Skeletal muscle cell (primary cell): ENCODE measurements around the gene BTN2A1.
"Not testable (repeated sequence)": the region's sequence is repeated elsewhere in the genome, so short reads cannot be mapped to it uniquely, and the experiment has no call there.

Source experiments
- DNase-seq: peaks from one replicate; pipeline ENCODE4 v3.0.0-alpha.2; 2010; ENCODE audit warnings: low read depth
- H3K4me3 ChIP-seq: 2 replicates; pipeline ENCODE4 v1.5.1; 2011; ENCODE audit warnings: low read depth, mild to moderate bottlenecking, control low read depth, low read length, moderate library complexity

The BTN2A1 gene

GRCh38 chr6:26431258-26432172 is 26.2 kb upstream of the BTN2A1 start:
- DNase-seq: peak; percentile 72
- no peak overlapping the region for H3K4me3 ChIP-seq

GRCh38 chr6:26432627-26433201 is 25.0 kb upstream of the BTN2A1 start:
- H3K4me3 ChIP-seq: no peak overlapping the region
- peak; percentile 91 for DNase-seq

GRCh38 chr6:26433680-26434079 is 24.1 kb upstream of the BTN2A1 start:
- H3K4me3 ChIP-seq, DNase-seq: not testable (repeated sequence)

DNA sequence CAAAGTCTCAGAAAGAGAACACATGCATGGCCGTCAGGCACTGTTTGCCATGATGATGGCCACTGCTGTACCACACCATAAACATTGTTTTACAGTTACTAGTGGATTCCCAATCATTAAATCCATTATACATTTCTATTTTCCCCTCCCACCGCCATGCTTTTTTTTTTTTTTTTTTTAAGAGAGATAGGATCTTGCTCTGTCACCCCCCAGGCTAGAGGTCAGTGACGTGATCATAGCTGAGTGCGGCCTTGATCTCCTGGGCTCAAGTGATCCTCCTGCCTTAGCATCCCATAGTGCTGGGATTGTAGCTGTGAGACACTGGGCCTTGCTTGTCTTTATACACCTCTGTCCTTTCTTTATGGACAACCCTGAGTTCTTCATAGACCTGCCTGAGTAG is 21.7 kb upstream of the BTN2A1 start:
- no peak overlapping the region for H3K4me3 ChIP-seq
- DNase-seq: no peak

DNA sequence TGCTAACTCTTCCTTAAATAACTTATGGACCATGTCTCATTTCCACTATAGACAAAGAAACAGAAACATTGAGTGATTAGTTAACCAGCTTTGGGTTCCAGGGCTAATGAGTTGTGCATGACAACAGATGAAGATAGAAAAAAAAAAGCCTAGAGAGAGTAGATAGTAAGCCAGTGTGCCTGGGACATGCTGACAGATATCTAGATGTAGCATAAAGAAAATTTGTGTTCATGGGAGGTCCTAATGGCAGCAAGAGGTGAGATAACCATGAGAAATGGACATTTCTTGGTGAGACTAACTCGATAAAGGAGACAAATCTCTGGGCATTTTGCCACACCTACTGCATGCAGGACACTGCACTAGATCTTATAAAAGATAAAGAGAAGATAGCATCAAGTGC is 20.2 kb upstream of the BTN2A1 start:
- DNase-seq: no peak
- H3K4me3 ChIP-seq: no peak overlapping the region

- DNase-seq: no peak
- no peak overlapping the region for H3K4me3 ChIP-seq
These were observed 19.8 kb upstream of the BTN2A1 start for GRCh38 chr6:26438000-26438399.

- peak overlapping the region; percentile 56 for H3K4me3 ChIP-seq
- no peak for DNase-seq
These were observed 18.3 kb upstream of the BTN2A1 start for GRCh38 chr6:26439151-26440125.

DNA sequence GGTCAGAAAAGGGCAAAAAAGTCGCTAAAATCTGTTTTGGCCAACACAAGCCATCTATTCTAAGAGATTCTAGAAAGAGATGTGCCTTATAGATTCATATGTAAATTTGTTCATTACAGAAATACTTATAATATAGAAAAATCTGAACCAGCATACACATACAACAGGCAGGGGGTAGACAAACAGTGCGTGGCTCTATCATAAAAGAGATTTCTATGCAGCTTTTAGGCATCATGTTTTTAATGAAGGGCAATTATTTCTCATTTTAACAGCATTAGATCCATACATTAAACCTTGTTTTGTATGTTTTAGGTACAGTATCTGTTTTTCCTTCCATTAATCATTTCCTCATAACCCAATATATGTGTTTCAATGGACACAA is 16.8 kb upstream of the BTN2A1 start:
- H3K4me3 ChIP-seq: peak overlapping the region; percentile 56
- no peak for DNase-seq

- peak overlapping the region; percentile 14 for H3K4me3 ChIP-seq
- no peak for DNase-seq
These were observed 15.8 kb upstream of the BTN2A1 start for GRCh38 chr6:26441977-26442376.

- no peak for DNase-seq
- H3K4me3 ChIP-seq: no peak overlapping the region
These were observed 11.7 kb upstream of the BTN2A1 start for GRCh38 chr6:26445934-26446667.

DNA sequence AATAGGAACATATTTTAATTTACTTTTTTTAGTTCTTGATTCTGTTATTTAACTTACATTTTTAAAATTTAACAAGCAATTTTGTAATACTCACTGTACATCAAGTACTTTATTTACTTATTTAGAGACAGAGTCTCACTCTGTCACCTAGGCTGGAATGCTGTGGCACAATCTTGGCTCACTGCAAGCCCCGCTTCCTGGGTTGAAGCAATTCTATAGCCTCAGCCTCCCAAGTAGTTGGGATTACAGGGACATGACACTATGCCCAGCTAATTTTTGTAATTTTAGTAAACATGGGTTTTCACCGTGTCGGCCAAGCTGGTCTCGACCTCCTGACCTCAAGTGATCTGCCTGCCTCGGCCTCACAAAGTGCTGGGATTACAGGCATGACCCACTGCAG is 10.5 kb upstream of the BTN2A1 start:
- no peak overlapping the region for H3K4me3 ChIP-seq
- no peak for DNase-seq

DNA sequence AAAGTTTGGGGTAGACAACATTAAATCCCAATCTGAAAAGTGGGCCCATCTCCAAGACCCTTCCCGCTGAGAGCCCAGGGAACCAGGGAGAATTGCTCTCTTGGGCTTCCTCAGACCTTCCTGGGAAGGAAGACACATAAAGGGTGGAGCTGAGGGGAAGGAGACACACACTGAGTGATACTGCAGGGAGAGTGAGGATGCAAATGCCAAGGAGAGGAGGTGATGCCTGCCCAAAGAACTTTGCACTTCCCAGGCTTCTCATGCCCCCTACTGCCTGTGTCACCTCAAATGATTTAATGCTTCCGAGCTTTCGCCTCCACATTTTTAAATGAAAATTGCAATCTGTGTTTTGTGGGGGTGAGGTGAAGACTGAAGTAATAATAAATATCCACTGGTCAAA is 7.5 kb upstream of the BTN2A1 start:
- DNase-seq: no peak
- H3K4me3 ChIP-seq: no peak overlapping the region

- no peak for DNase-seq
- no peak overlapping the region for H3K4me3 ChIP-seq
These were observed 5.0 kb upstream of the BTN2A1 start for GRCh38 chr6:26452631-26453235.

DNA sequence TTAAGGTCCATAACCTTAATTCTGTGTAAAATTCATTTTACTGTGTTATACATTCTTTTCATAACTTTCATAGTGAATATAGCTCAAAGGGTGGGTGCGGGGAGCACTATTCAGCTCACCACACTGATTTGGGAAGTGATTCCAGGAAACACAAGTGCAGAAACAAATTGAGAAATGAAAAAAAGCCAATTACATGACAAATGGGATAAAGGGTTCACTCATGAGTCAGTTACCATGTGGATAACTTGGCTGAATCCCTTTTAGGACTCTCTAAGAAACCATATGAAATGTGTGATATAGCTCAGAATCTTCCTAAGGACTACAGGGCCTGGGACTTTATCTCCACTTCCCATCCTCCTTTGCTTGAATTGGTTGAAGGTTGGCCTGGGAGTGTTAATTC is 3.1 kb upstream of the BTN2A1 start:
- no peak overlapping the region for H3K4me3 ChIP-seq
- DNase-seq: no peak

GRCh38 chr6:26455357-26455970 is 2.3 kb upstream of the BTN2A1 start:
- H3K4me3 ChIP-seq: no peak overlapping the region
- peak; percentile 21 for DNase-seq

DNA sequence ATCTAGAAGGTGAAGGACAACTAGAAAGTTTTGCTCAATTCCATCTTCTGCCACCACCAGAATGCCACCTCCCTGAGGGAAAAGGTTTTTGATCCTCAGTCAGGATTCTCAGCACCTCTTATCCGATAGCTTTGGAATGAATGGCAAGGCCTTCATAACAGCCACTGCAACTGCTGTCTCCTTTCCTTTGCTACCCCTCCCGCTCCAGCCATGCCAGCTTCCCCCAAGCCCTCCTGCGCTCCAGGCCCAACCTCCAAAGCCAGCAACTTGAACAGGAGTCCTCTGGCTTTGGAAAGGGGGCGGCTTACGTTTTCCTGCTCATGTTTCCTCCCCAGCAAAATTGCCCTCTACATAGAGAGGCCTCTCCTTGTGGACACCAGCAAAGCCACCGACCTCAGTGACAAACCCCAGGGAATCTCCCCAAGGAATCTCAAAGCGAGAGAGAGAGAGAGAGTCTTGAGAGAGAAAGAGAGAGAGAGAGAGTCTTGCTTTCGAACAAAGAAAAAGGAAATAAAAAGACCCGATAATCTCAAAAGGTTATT is 420 bp upstream of the BTN2A1 start:
- peak overlapping the region; percentile 85 for H3K4me3 ChIP-seq

GRCh38 chr6:26459023-26459810 is 1.5 kb downstream of the BTN2A1 start:
- DNase-seq: no peak

More for the DNA sequence above, 420 bp upstream of the BTN2A1 start:
- DNase-seq: no peak

More at GRCh38 chr6:26459023-26459810, 1.5 kb downstream of the BTN2A1 start:
- peak overlapping the region; percentile 85 for H3K4me3 ChIP-seq
